Activated CD4-positive, alpha-beta T cell treated with anti-CD3 and anti-CD28 coated beads for 24 hours (primary cell): ENCODE measurements around the gene DUS1L.

Experiments
- DNase-seq, 2 donors: peaks; one replicate each; pipeline ENCODE4 v3.0.0-alpha.2; 2020; ENCODE audit warnings: low read depth in 2 of 2

The DUS1L gene

GRCh38 chr17:82012640-82013295, 52.8 kb downstream of the DUS1L start:
- no peak for DNase-seq

GRCh38 chr17:82012261-82012639, 53.4 kb downstream of the DUS1L start:
- no peak for DNase-seq

GRCh38 chr17:82011617-82012187, 53.9 kb downstream of the DUS1L start:
- DNase-seq, result no peak

- no peak for DNase-seq
Observed at GRCh38 chr17:82010575-82011525, 54.8 kb downstream of the DUS1L start.

- DNase-seq, result no peak
Observed at GRCh38 chr17:82009413-82009812, 56.2 kb downstream of the DUS1L start.

GRCh38 chr17:82008941-82009405, 56.6 kb downstream of the DUS1L start:
- no peak for DNase-seq

GRCh38 chr17:82008258-82008940, 57.2 kb downstream of the DUS1L start:
- DNase-seq, result no peak
